H9 (cell line): ENCODE results near the gene TMEM109. TPM values are rescaled to one million over a fixed set of nuclear protein-coding genes. Genes with fewer than 3 reads are reported as not detected.

ENCODE experiments used
- DNase-seq: peaks from one replicate; pipeline ENCODE4 v3.0.0-alpha.2; 2017
- H2AFZ ChIP-seq: one replicate; pipeline ENCODE4 v1.6.1; 2013; ENCODE audit warnings: mild to moderate bottlenecking, low read length, control low read depth, moderate library complexity
- H2AK5ac ChIP-seq: 2 replicates; pipeline ENCODE4 v1.6.1; 2013; ENCODE audit warnings: low read length, control low read depth, mixed read lengths; ENCODE audit not compliant: insufficient read length
- H2BK120ac ChIP-seq: one replicate; pipeline ENCODE4 v1.6.1; 2013; ENCODE audit warnings: low read depth, mild to moderate bottlenecking, low read length, control low read depth, inconsistent platforms; ENCODE audit not compliant: poor library complexity, severe bottlenecking
- H2BK12ac ChIP-seq: 2 replicates; pipeline ENCODE4 v1.6.1; 2013; ENCODE audit warnings: low read length, control low read depth, mixed read lengths, low read depth; ENCODE audit not compliant: insufficient read length
- H2BK15ac ChIP-seq: 2 replicates; pipeline ENCODE4 v1.6.1; 2013; ENCODE audit warnings: low read depth, low read length, control low read depth
- H2BK20ac ChIP-seq: one replicate; pipeline ENCODE4 v1.6.1; 2013; ENCODE audit warnings: low read depth, mild to moderate bottlenecking, low read length, control low read depth, inconsistent platforms; ENCODE audit not compliant: poor library complexity, severe bottlenecking
- H2BK5ac ChIP-seq: 2 replicates; pipeline ENCODE4 v1.6.1; 2013; ENCODE audit warnings: low read length, control low read depth, mixed read lengths; ENCODE audit not compliant: insufficient read length
- H3K14ac ChIP-seq: 2 replicates; pipeline ENCODE4 v1.6.1; 2013; ENCODE audit warnings: low read length, control low read depth; ENCODE audit not compliant: insufficient read depth
- H3K18ac ChIP-seq: 2 replicates; pipeline ENCODE4 v1.6.1; 2013; ENCODE audit warnings: low read depth, mild to moderate bottlenecking, mixed read lengths, low read length, control low read depth; ENCODE audit not compliant: insufficient read length
- H3K23ac ChIP-seq: 2 replicates; pipeline ENCODE4 v1.6.1; 2013; ENCODE audit warnings: low read length, control low read depth, mixed read lengths, low read depth; ENCODE audit not compliant: insufficient read length
- H3K23me2 ChIP-seq: 2 replicates; pipeline ENCODE4 v1.6.1; 2013; ENCODE audit warnings: low read depth, mild to moderate bottlenecking, mixed read lengths, low read length, control low read depth; ENCODE audit not compliant: insufficient read length, poor library complexity, severe bottlenecking
- H3K27ac ChIP-seq: 2 replicates; pipeline ENCODE4 v1.5.1; 2013; ENCODE audit warnings: low read length, control low read depth, mixed read lengths, low read depth; ENCODE audit not compliant: insufficient read length
- H3K27me3 ChIP-seq: 2 replicates; pipeline ENCODE4 v1.6.1; 2013; ENCODE audit warnings: low read length, control low read depth, inconsistent platforms; ENCODE audit not compliant: insufficient read depth
- H3K4ac ChIP-seq: 2 replicates; pipeline ENCODE4 v1.6.1; 2013; ENCODE audit warnings: low read depth, mild to moderate bottlenecking, control low read depth, inconsistent platforms, low read length, moderate library complexity
- H3K4me1 ChIP-seq: 2 replicates; pipeline ENCODE4 v1.6.1; 2013; ENCODE audit warnings: low read length, control low read depth, inconsistent platforms; ENCODE audit not compliant: insufficient read depth
- H3K4me2 ChIP-seq: 2 replicates; pipeline ENCODE4 v1.6.1; 2013; ENCODE audit warnings: low read length, control low read depth, mixed read lengths; ENCODE audit not compliant: insufficient read length, insufficient read depth
- H3K56ac ChIP-seq: 2 replicates; pipeline ENCODE4 v1.6.1; 2013; ENCODE audit warnings: low read depth, mild to moderate bottlenecking, mixed read lengths, low read length, control low read depth; ENCODE audit not compliant: insufficient read length
- H3K79me1 ChIP-seq: 2 replicates; pipeline ENCODE4 v1.6.1; 2013; ENCODE audit warnings: low read depth, mild to moderate bottlenecking, moderate library complexity, low read length, control low read depth, inconsistent platforms; ENCODE audit not compliant: insufficient read depth, poor library complexity, severe bottlenecking
- H3K79me2 ChIP-seq: 2 replicates; pipeline ENCODE4 v1.6.1; 2013; ENCODE audit warnings: low read length, control low read depth, inconsistent platforms; ENCODE audit not compliant: insufficient read depth
- H3K9ac ChIP-seq: 2 replicates; pipeline ENCODE4 v1.6.1; 2013; ENCODE audit warnings: low read length, control low read depth, mixed read lengths; ENCODE audit not compliant: insufficient read length; ENCODE audit errors: extremely low read depth
- H3K9me3 ChIP-seq: one replicate; pipeline ENCODE4 v1.6.1; 2013; ENCODE audit warnings: low read depth, low read length, inconsistent platforms; ENCODE audit not compliant: control insufficient read depth
- H3T11ph ChIP-seq: one replicate; pipeline ENCODE4 v1.6.1; 2013; ENCODE audit warnings: mild to moderate bottlenecking, low read length, control low read depth, inconsistent platforms
- H4K20me1 ChIP-seq: one replicate; pipeline ENCODE4 v1.6.1; 2013; ENCODE audit not compliant: control insufficient read depth, insufficient read length, insufficient read depth
- H4K5ac ChIP-seq: 2 replicates; pipeline ENCODE4 v1.6.1; 2013; ENCODE audit warnings: low read depth, mild to moderate bottlenecking, mixed read lengths, low read length, control low read depth; ENCODE audit not compliant: insufficient read length
- H4K8ac ChIP-seq: replicated peaks from 2 replicates; pipeline ENCODE4 v1.6.1; 2013; ENCODE audit warnings: low read length, control low read depth, mixed read lengths, low read depth; ENCODE audit not compliant: insufficient read length
- H4K91ac ChIP-seq: 2 replicates; pipeline ENCODE4 v1.6.1; 2013; ENCODE audit warnings: low read depth, mild to moderate bottlenecking, moderate library complexity, mixed read lengths, low read length, control low read depth; ENCODE audit not compliant: insufficient read length
- H3K27ac Mint-ChIP-seq, 3 experiments: 2 replicates in 2 of 3; 3 replicates in 1 of 3; pipeline ENCODE4 v1.8.0; 2020 to 2021; ENCODE audit warnings: mixed read lengths in 3 of 3, mild to moderate bottlenecking in 1 of 3, moderate library complexity in 1 of 3
- H3K27me3 Mint-ChIP-seq: 2 replicates; pipeline ENCODE4 v1.8.0; 2021; ENCODE audit warnings: low read depth, mild to moderate bottlenecking, moderate library complexity, mixed read lengths
- H3K36me3 Mint-ChIP-seq, 3 experiments: 2 replicates in 2 of 3; 3 replicates in 1 of 3; pipeline ENCODE4 v1.8.0; 2020 to 2021; ENCODE audit warnings: low read depth in 3 of 3, mixed read lengths in 3 of 3; ENCODE audit not compliant: insufficient read depth in 1 of 3
- H3K4me1 Mint-ChIP-seq, 2 experiments: 2 replicates each; pipeline ENCODE4 v1.8.0; 2020; ENCODE audit warnings: mixed read lengths in 2 of 2
- H3K4me3 Mint-ChIP-seq, 2 experiments: 2 replicates in 1 of 2; 3 replicates in 1 of 2; pipeline ENCODE4 v1.8.0; 2020 to 2021; ENCODE audit warnings: mild to moderate bottlenecking in 2 of 2, mixed read lengths in 2 of 2, moderate library complexity in 1 of 2
- H3K9me3 Mint-ChIP-seq, 2 experiments: 2 replicates in 1 of 2; 3 replicates in 1 of 2; pipeline ENCODE4 v1.8.0; 2020; ENCODE audit warnings: mild to moderate bottlenecking in 2 of 2, mixed read lengths in 2 of 2, moderate library complexity in 1 of 2
- CTCF ChIP-seq: fragments of 200-600 bp; sonication (generic); conservative IDR thresholded peaks from 3 replicates; pipeline ENCODE4 v1.8.0; 2021; ENCODE audit warnings: antibody characterized with exemption, mild to moderate bottlenecking
- WGBS: extraction: QIAGEN DNeasy Blood & Tissue Kit; methylation state at CpG from one replicate; pipeline ENCODE4 v1.1.7; 2013; ENCODE audit warnings: missing lambda C conversion rate, low lambda C conversion rate, mixed read lengths; ENCODE audit not compliant: insufficient read length; ENCODE audit errors: extremely low coverage; 5-methylcytosine and 5-hydroxymethylcytosine counted together
- total RNA-seq: library from RNA; stranded (reverse); gene quantifications from 2 replicates; pipeline ENCODE4 v1.2.1, GENCODE V29; 2021

The TMEM109 gene
- total RNA-seq, 1 experiment from 2014 or later, result 38.0 TPM

- Histone ChIP-seq H2BK15ac (no peak overlapping the region), H2AK5ac (no peak overlapping the region), H3K56ac (no peak overlapping the region), H3K4me2 (peak overlapping the region; percentile 61), H3K27ac (no peak overlapping the region), H4K5ac (no peak overlapping the region), H2BK120ac (no peak overlapping the region), H3K27me3 (no peaks in the 10 kb centered on the region; the same call in 1 of the 2 replicates), H3K4me1 (no peaks in the 10 kb centered on the region), H4K8ac (no peak overlapping the region), H2BK20ac (no peak overlapping the region), H3K14ac (no peak overlapping the region; the same call in 1 of the 2 replicates), H3K23me2 (peaks cover 15% of the 10 kb centered on the region), H3K23ac (no peak overlapping the region), H2AFZ (no peak overlapping the region), H4K20me1 (no peaks in the 10 kb centered on the region), H3K9me3 (no peaks in the 10 kb centered on the region), H4K91ac (no peak overlapping the region), H3K9ac (no peak overlapping the region), H3K4ac (no peak overlapping the region), H2BK5ac (no peak overlapping the region), H3K79me1 (no peaks in the 10 kb centered on the region), H2BK12ac (no peak overlapping the region), H3K79me2 (no peaks in the 10 kb centered on the region), H3K18ac (no peak overlapping the region), H3T11ph (no peak overlapping the region)
- peaks cover 25 to 29% of the 10 kb centered on the region in 2 experiments for H3K4me1 Mint-ChIP-seq
- no peak for TF ChIP-seq CTCF
- peak overlapping the region in 1 of 3 experiments; percentile 40; a peak in 1 of 7 replicates for H3K27ac Mint-ChIP-seq
- H3K27me3 Mint-ChIP-seq, result peaks cover 53% of the 10 kb centered on the region
- DNase-seq, result no peak
- peak overlapping the region; percentile 51 to 81; a peak in 1 of 5 replicates for H3K4me3 Mint-ChIP-seq
- no peaks in the 10 kb centered on the region for H3K9me3 Mint-ChIP-seq
- H3K36me3 Mint-ChIP-seq, result no peaks in the 10 kb centered on the region; a peak in 1 of 7 replicates
- WGBS, result no CpG with 5 or more reads among the region's 3 CpGs
Observed at GRCh38 chr11:60952742-60953170, 38.8 kb downstream of the TMEM109 start.
